ENCODE measurements around the gene ARID3B.

- no peak for TF ChIP-seq POLR2A (IDR thresholded peaks at IDR 0.05; ENCODE audit: low read length)
- TF ChIP-seq POLR2AphosphoS2 (conservative IDR thresholded peaks at IDR 0.05; ENCODE audit: low read length) = no peak
- TF ChIP-seq EHMT2 (IDR thresholded peaks at IDR 0.05; ENCODE audit: low read depth) = no peak
- TF ChIP-seq MYC (IDR thresholded peaks at IDR 0.05; ENCODE audit: borderline replicate concordance, low read length) = no peak
- TF ChIP-seq CTCF (IDR thresholded peaks at IDR 0.05) = no peak
- TF ChIP-seq HDAC2 (IDR thresholded peaks at IDR 0.05) = no peak
These were observed 44.8 kb downstream of the ARID3B start for GRCh38 chr15:74585857-74586256.

Measured in A549 (cell line).